Right atrium auricular region (tissue), 2 donors: ENCODE data around the gene SH3BGRL3. TPM values are rescaled to one million over a fixed set of nuclear protein-coding genes. Genes with fewer than 3 reads are reported as not detected.

Source experiments
- DNase-seq: peaks from one replicate; pipeline ENCODE4 v3.0.0-alpha.2; 2019; ENCODE audit warnings: low spot score
- H3K27ac ChIP-seq, 2 donors: fragments of 200-600 bp; sonication (generic); 1 replicate in 1 of 2; 2 replicates in 1 of 2; pipeline ENCODE4 v1.5.1; 2016 to 2019
- H3K27me3 ChIP-seq, 2 donors: fragments of 200-600 bp; sonication (generic); one replicate each; pipeline versions ENCODE4 v1.5.1 to v1.6.0; 2017 to 2019
- H3K36me3 ChIP-seq: fragments of 200-600 bp; sonication (generic); one replicate; pipeline ENCODE4 v1.5.1; 2016
- H3K4me1 ChIP-seq, 2 donors: fragments of 200-600 bp; sonication (generic); one replicate each; pipeline versions ENCODE4 v1.5.1 to v1.6.0; 2017 to 2019
- H3K4me3 ChIP-seq, 2 donors: fragments of 200-600 bp; sonication (generic); 1 replicate in 1 of 2; 2 replicates in 1 of 2; pipeline ENCODE4 v1.5.1; 2017 to 2019; ENCODE audit warnings: mild to moderate bottlenecking in 1 of 2, moderate library complexity in 1 of 2
- H3K9me3 ChIP-seq, 2 donors: fragments of 200-600 bp; sonication (generic); one replicate each; pipeline ENCODE4 v1.5.1; 2019
- total RNA-seq, 2 donors: library from RNA; depleted of rRNA; stranded (reverse); fragments of >200 nt; gene quantifications; one replicate each; pipeline ENCODE4 v1.1.0, GENCODE V29; 2016
- TF ChIP-seq, protein P1 (sequence below), 2 donors: fragments of 200-600 bp; sonication (generic); IDR thresholded peaks; one replicate each; pipeline ENCODE4 v1.5.1; 2019; ENCODE audit warnings: antibody characterized with exemption in 2 of 2

SH3BGRL3 gene
- total RNA-seq, 2 donors from 2014 or later = 24.8 to 66.0 TPM

DNA sequence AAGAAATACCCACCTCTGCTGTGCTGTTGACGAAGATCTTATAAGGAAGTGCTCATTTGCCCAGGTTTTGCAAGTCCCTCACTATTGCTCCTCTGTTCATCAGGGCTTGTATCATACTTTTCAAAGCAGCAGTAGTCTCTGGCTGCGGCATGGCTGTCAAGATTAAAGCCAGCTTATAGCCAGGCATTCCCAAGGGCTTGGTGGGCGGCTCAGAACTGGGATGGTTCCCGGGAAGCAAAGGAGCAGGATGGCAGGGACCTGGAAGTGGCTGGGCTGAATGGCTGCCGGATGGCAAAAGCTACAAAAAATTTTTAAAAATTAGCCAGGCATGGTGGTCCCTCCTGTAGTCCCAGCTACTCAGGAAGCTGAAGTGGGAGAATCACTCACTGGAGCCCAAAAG lies 16.7 kb upstream of the SH3BGRL3 start:
- Histone ChIP-seq H3K4me1 (peaks cover 0 to 11% of the 10 kb centered on the region in 2 donors), H3K27me3 (no peaks in the 10 kb centered on the region), H3K4me3 (no peak overlapping the region), H3K9me3 (no peaks in the 10 kb centered on the region), H3K27ac (no peak overlapping the region), H3K36me3 (peaks cover 52% of the 10 kb centered on the region)
- no peak for DNase-seq
- TF ChIP-seq, protein P1, sequence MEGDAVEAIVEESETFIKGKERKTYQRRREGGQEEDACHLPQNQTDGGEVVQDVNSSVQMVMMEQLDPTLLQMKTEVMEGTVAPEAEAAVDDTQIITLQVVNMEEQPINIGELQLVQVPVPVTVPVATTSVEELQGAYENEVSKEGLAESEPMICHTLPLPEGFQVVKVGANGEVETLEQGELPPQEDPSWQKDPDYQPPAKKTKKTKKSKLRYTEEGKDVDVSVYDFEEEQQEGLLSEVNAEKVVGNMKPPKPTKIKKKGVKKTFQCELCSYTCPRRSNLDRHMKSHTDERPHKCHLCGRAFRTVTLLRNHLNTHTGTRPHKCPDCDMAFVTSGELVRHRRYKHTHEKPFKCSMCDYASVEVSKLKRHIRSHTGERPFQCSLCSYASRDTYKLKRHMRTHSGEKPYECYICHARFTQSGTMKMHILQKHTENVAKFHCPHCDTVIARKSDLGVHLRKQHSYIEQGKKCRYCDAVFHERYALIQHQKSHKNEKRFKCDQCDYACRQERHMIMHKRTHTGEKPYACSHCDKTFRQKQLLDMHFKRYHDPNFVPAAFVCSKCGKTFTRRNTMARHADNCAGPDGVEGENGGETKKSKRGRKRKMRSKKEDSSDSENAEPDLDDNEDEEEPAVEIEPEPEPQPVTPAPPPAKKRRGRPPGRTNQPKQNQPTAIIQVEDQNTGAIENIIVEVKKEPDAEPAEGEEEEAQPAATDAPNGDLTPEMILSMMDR (IDR thresholded peaks at IDR 0.05) = no peak

DNA sequence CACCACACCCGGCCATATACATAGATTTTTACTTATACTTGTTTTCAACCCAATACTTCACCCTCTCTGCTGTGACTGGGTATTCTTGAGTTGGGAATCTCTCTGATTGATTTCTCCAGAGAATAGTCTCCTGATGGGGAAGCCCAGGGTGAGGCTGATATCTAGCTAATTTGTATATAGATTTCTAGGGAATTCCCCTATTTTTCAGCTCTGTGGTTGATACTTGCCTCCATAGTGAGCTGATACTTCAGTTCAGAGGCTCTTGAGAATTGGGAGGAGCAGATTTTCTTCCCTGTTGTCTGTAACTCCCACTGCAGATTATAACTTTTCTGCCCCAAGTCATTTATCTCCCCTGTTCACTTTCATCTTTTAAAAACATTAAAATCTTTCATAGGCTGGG lies 14.5 kb upstream of the SH3BGRL3 start:
- TF ChIP-seq, protein P1 (IDR thresholded peaks at IDR 0.05) = no peak
- DNase-seq = no peak
- Histone ChIP-seq H3K36me3 (peaks cover 57% of the 10 kb centered on the region), H3K4me3 (no peak overlapping the region), H3K9me3 (no peaks in the 10 kb centered on the region), H3K27me3 (no peaks in the 10 kb centered on the region), H3K27ac (no peak overlapping the region), H3K4me1 (peaks cover 0 to 5% of the 10 kb centered on the region in 2 donors)

DNA sequence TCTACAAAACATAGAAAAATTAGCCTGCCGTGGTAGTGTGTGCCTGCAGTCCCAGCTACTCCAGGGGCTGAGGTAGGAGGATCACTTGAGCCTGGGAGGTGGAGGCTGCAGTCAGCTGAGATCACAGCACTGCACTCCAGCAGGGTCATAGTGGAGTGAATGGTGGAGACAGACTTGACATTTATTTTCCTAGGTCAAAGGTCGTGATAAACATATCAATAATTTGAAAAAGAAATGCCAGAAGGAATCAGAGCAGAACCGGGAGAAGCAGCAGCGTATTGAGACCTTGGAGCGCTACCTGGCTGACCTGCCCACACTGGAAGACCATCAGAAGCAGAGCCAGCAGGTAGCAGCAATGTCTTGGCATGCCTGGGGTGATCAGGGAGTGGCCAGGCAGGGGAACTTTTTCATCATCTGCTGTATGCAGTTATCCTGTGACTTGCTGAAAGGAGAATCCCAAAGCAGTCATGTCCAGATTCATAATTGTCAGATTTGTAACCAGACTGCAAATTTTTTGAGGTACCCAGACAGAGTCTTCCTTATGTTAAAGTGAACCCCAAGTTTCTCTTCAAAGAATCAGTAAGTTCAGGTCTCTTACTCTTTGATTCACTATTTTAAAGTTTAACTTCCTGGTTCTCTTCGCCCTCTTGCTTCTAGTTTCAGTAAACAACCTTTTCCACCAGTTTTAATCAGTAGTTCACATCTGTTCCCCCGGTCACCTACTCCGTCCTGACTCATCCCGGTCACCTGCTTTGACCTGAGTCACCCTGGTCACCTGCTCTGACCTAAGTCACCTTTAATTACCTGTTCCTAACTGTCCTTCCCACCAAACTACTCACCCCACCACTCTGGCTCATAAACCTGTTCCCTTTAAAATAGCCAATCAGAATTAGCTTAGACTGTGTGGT lies 11.3 kb upstream of the SH3BGRL3 start:
- no peaks in the 10 kb centered on the region for H3K27me3 ChIP-seq
- no peak for DNase-seq
- no peak overlapping the region for H3K27ac ChIP-seq
- TF ChIP-seq, protein P1 (IDR thresholded peaks at IDR 0.05) = no peak
- no peaks in the 10 kb centered on the region for H3K9me3 ChIP-seq
- no peak overlapping the region for H3K4me3 ChIP-seq
- peaks cover 0 to 5% of the 10 kb centered on the region in 2 donors for H3K4me1 ChIP-seq
- peaks cover 44% of the 10 kb centered on the region for H3K36me3 ChIP-seq

DNA sequence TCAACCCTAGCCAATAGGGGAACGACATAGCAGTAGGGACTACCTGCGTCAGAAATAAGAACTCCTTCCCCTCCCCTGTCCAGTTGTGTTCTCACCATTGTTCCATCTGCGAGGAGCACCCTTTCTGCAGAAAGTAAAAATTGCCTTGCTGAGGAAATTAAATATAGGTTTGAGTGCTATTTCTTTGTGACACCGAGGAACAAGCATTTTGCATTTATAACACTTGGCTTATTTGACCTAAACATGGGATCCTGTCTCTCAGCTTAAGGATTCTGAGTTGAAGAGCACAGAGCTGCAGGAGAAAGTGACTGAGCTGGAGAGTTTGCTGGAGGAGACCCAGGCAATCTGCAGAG lies 10.7 kb upstream of the SH3BGRL3 start:
- no peak for DNase-seq
- no peaks in the 10 kb centered on the region for H3K9me3 ChIP-seq
- H3K27ac ChIP-seq = no peak overlapping the region
- TF ChIP-seq, protein P1 (IDR thresholded peaks at IDR 0.05) = no peak
- peaks cover 40% of the 10 kb centered on the region for H3K36me3 ChIP-seq
- H3K4me3 ChIP-seq = no peak overlapping the region
- H3K4me1 ChIP-seq = peaks cover 0 to 5% of the 10 kb centered on the region in 2 donors
- H3K27me3 ChIP-seq = no peaks in the 10 kb centered on the region

DNA sequence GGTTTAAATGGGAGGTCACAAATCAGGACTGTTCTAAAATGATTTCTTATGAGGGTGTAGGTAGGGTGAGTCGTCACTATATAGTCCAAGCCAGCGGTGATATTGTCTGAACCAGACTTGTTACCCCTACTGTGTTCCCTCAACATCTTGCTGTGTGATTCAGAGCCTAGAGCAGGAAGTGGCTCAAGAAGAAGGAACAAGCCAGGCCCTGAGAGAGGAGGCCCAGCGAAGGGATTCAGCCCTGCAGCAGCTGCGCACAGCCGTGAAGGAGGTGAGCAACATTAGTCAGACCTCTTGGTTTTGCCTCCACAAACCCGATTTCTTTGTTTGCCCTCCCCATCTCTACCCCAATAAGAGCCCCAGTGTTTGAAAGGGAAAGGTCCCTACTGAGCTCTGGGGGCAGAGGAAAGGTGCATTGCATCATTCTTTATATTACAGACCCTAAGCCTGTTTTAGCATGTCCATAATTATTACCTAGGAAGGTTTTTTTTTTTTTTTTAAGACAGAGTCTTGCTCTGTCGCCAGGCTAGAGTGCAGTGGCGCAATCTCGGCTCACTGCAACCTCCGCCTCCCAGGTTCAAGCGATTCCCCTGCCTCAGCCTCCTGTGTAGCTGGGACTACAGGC lies 5.0 kb upstream of the SH3BGRL3 start:
- no peak overlapping the region for H3K4me3 ChIP-seq
- no peaks in the 10 kb centered on the region for H3K27me3 ChIP-seq
- H3K9me3 ChIP-seq = no peaks in the 10 kb centered on the region
- H3K27ac ChIP-seq = peak overlapping the region; percentile 93 to 97
- peaks cover 44% of the 10 kb centered on the region for H3K36me3 ChIP-seq
- DNase-seq = no peak
- TF ChIP-seq, protein P1 (IDR thresholded peaks at IDR 0.05) = no peak
- peaks cover 0 to 60% of the 10 kb centered on the region in 2 donors for H3K4me1 ChIP-seq
